Ishikawa (cell line): ENCODE measurements around the gene CEBPE.

ENCODE experiments used
- CEBPB ChIP-seq: IDR thresholded peaks from 2 replicates; pipeline ENCODE4 v1.6.1; 2012
- EGR1 ChIP-seq: IDR thresholded peaks from 2 replicates; pipeline ENCODE4 v1.6.1; 2012
- EP300 ChIP-seq: IDR thresholded peaks from 2 replicates; pipeline ENCODE4 v1.6.1; 2012; ENCODE audit warnings: borderline replicate concordance
- RAD21 ChIP-seq: IDR thresholded peaks from 2 replicates; pipeline ENCODE4 v1.6.1; 2012; ENCODE audit warnings: low read depth
- TCF12 ChIP-seq: IDR thresholded peaks from 2 replicates; pipeline ENCODE4 v1.6.1; 2012; ENCODE audit warnings: low read depth
- TF ChIP-seq, protein P1 (sequence below): IDR thresholded peaks from 2 replicates; pipeline ENCODE4 v1.6.1; 2012
- TF ChIP-seq, protein P2 (sequence below): IDR thresholded peaks from 2 replicates; pipeline ENCODE4 v1.6.1; 2012; ENCODE audit warnings: low read depth, mild to moderate bottlenecking

DNA sequence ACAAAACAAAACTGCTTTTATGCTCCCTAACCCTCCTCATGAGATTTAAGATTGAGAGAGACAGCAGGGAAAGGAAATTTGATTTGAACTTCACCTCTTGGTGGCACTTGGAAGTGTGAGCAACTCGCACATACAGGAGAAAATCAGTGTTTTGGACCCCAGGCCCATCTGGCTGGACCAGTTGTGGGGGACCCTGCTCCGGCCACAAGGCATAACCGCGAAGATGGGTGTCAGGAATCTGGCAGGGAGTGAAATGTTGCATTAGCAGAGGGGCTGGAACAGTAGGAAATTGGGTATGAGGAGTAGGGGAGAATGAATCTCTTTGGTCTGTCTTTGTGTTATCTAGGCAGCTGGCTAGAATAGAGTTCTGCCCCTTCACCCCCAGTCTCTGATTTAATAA lies 15.5 kb downstream of the CEBPE start:
- no peak for TF ChIP-seq TCF12
- no peak for TF ChIP-seq RAD21
- no peak for TF ChIP-seq EP300
- no peak for TF ChIP-seq EGR1
- no peak for TF ChIP-seq CEBPB
- TF ChIP-seq, protein P1, sequence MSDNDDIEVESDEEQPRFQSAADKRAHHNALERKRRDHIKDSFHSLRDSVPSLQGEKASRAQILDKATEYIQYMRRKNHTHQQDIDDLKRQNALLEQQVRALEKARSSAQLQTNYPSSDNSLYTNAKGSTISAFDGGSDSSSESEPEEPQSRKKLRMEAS = no peak
- TF ChIP-seq, protein P2, sequence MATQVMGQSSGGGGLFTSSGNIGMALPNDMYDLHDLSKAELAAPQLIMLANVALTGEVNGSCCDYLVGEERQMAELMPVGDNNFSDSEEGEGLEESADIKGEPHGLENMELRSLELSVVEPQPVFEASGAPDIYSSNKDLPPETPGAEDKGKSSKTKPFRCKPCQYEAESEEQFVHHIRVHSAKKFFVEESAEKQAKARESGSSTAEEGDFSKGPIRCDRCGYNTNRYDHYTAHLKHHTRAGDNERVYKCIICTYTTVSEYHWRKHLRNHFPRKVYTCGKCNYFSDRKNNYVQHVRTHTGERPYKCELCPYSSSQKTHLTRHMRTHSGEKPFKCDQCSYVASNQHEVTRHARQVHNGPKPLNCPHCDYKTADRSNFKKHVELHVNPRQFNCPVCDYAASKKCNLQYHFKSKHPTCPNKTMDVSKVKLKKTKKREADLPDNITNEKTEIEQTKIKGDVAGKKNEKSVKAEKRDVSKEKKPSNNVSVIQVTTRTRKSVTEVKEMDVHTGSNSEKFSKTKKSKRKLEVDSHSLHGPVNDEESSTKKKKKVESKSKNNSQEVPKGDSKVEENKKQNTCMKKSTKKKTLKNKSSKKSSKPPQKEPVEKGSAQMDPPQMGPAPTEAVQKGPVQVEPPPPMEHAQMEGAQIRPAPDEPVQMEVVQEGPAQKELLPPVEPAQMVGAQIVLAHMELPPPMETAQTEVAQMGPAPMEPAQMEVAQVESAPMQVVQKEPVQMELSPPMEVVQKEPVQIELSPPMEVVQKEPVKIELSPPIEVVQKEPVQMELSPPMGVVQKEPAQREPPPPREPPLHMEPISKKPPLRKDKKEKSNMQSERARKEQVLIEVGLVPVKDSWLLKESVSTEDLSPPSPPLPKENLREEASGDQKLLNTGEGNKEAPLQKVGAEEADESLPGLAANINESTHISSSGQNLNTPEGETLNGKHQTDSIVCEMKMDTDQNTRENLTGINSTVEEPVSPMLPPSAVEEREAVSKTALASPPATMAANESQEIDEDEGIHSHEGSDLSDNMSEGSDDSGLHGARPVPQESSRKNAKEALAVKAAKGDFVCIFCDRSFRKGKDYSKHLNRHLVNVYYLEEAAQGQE = no peak
